ENCODE data around the gene GLDN.

Gene GLDN

GRCh38 chr15:51341366-51342226, at the start of gene GLDN:
Gene GLDN, plus strand, starts transcription at chr15:51341655. Its CDS starts 30 bp downstream, at chr15:51341685.
- no peak for DNase-seq

- DNase-seq: no peak
Measured at GRCh38 chr15:51298620-51299019, 42.8 kb upstream of the GLDN start.

GRCh38 chr15:51299187-51300015, 42.1 kb upstream of the GLDN start:
- DNase-seq: no peak

- no peak for DNase-seq
Measured at GRCh38 chr15:51302480-51302879, 39.0 kb upstream of the GLDN start.

- no peak for DNase-seq
Measured at GRCh38 chr15:51303462-51303980, 37.9 kb upstream of the GLDN start.

- no peak for DNase-seq
Measured at GRCh38 chr15:51307325-51307724, 34.1 kb upstream of the GLDN start.

GRCh38 chr15:51307811-51308210, 33.6 kb upstream of the GLDN start:
- DNase-seq: no peak

GRCh38 chr15:51310064-51310463, 31.4 kb upstream of the GLDN start:
- no peak for DNase-seq

GRCh38 chr15:51311510-51311909, 29.9 kb upstream of the GLDN start:
- DNase-seq: no peak

- DNase-seq: no peak
Measured at GRCh38 chr15:51312166-51313073, 29.0 kb upstream of the GLDN start.

- DNase-seq: no peak
Measured at GRCh38 chr15:51313074-51313393, 28.4 kb upstream of the GLDN start.

- DNase-seq: no peak
Measured at GRCh38 chr15:51313644-51314280, 27.7 kb upstream of the GLDN start.

GRCh38 chr15:51314391-51315337, 26.8 kb upstream of the GLDN start:
- DNase-seq: no peak

GRCh38 chr15:51315726-51316125, 25.7 kb upstream of the GLDN start:
- DNase-seq: no peak

GRCh38 chr15:51316636-51317035, 24.8 kb upstream of the GLDN start:
- DNase-seq: no peak

GRCh38 chr15:51318382-51319150, 22.9 kb upstream of the GLDN start:
- no peak for DNase-seq

- no peak for DNase-seq
Measured at GRCh38 chr15:51319539-51319938, 21.9 kb upstream of the GLDN start.

GRCh38 chr15:51320843-51321242, 20.6 kb upstream of the GLDN start:
- DNase-seq: no peak

- DNase-seq: no peak
Measured at GRCh38 chr15:51321316-51321715, 20.1 kb upstream of the GLDN start.

- DNase-seq: no peak
Measured at GRCh38 chr15:51322621-51323296, 18.7 kb upstream of the GLDN start.

Data from stimulated activated CD4-positive, alpha-beta T cell treated with anti-CD3 and anti-CD28 coated beads, Interleukin-2, amount 100 ng/mL, for 24 hours (primary cell).